Right cardiac atrium (tissue), 5 donors: Measurements from ENCODE around the gene C6orf120. TPM values are rescaled to one million over a fixed set of nuclear protein-coding genes. Genes with fewer than 3 reads are reported as not detected.

Source experiments
- ATAC-seq, 2 donors: fragments of 200-7000 bp; cut with Tn5 transposase; one replicate each; pipeline versions ENCODE4 v1.8.0 to v1.9.1; 2020; ENCODE audit warnings: moderate library complexity in 2 of 2, mild to moderate bottlenecking in 1 of 2
- DNase-seq, 3 donors: peaks; one replicate each; pipeline ENCODE4 v3.0.0-alpha.2; 2020
- H3K27ac ChIP-seq: one replicate; pipeline ENCODE4 v1.5.1; 2013; ENCODE audit warnings: mild to moderate bottlenecking, low read length, control low read depth, moderate library complexity
- H3K27me3 ChIP-seq: one replicate; pipeline ENCODE4 v1.6.1; 2013; ENCODE audit not compliant: control insufficient read depth, insufficient read depth
- H3K4me1 ChIP-seq: one replicate; pipeline ENCODE4 v1.6.1; 2013; ENCODE audit warnings: low read length; ENCODE audit not compliant: control insufficient read depth, insufficient read depth
- H3K4me3 ChIP-seq: one replicate; pipeline ENCODE4 v1.5.1; 2013; ENCODE audit warnings: low read length, control low read depth
- H3K9me3 ChIP-seq: one replicate; pipeline ENCODE4 v1.6.1; 2013; ENCODE audit warnings: low read length; ENCODE audit not compliant: control insufficient read depth
- WGBS: extraction: QIAGEN DNeasy Blood & Tissue Kit; methylation state at CpG from one replicate; pipeline ENCODE4 v1.1.7; 2013; 5-methylcytosine and 5-hydroxymethylcytosine counted together
- intact Hi-C, 4 donors: fragments of 100-400 bp; cut with DNase I; formaldehyde crosslinking; loops; one replicate each; pipeline versions ENCODE4 v1.11.0 to v1.14.0; 2022 to 2023
- polyA plus RNA-seq: library from polyadenylated mRNA; stranded (reverse); fragments of 200-250 nt; gene quantifications from one replicate; pipeline ENCODE4 v1.2.3, GENCODE V29; 2013
- total RNA-seq, 4 donors: library from RNA; stranded (reverse); fragmentation: NEBNext Ultra II Directional; extraction: Animal tissue kit (Norgen Biotek cat#: 25700); gene quantifications; one replicate each; pipeline ENCODE4 v1.2.1, GENCODE V29; 2021
- donor health status: healthy with polysubstance abuse.
- donor health status: DM: no; HTN: yes; CAD: no.
- donor health status: DM: no; HTN: no; CAD: no.
- donor health status: DM: no; HTN: yes; CAD: no; lungs with severe emphysema.
- donor health status: DM: yes; HTN: yes; CAD: no.

Gene C6orf120
- total and polyA plus RNA-seq, 5 donors: 7.5 to 16.1 (median 14.6) TPM

DNA sequence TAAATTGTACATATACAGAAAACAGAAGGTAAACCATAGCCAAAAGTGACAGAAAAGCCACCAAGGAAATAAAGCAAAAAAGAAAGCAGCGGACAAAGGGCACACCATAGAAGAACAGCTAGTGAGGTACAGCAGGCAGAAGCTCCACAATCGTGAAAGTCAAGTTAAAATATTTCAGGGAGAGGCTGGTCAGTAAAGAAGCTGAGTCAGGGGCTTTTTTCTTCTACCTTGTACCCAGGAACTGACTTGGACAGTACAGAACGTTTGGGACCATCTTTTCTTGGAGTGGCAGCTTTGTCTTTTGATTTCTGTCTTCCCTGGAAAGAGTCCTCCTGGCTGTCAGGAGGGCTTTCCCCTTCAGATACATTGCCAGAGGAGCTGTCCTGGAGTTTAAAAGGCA is 8.1 kb downstream of the C6orf120 start:
- WGBS: 80% methylated on average over 3 of the region's 3 CpGs

DNA sequence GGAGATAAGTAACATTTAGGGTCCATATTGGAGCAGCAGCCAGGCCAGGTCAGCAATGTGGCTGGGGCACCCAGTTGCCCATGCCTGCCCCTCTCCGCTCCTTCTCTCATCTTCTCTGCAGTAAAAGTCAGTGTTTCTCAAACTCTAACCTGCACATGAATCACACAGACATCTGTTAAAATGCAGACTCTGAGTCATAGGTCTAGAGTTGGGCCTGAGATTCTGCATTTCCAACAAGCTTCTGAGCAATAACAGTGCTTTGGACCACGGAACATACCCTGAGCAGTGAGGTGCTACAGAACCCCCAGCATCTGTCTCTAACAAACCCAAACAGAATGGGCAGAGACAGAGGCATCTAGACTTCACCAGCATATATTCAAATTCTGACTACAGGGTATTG is 12.3 kb downstream of the C6orf120 start:
- DNase-seq (no peak), ATAC-seq (no peak)
- intact Hi-C loops: no loop called here
- Histone ChIP-seq H3K4me3 (no peak overlapping the region), H3K9me3 (no peaks in the 10 kb centered on the region), H3K27ac (no peak overlapping the region), H3K4me1 (no peaks in the 10 kb centered on the region), H3K27me3 (no peaks in the 10 kb centered on the region)
- 93% methylated on average over 2 of the region's 2 CpGs for WGBS

More for the DNA sequence above, 8.1 kb downstream of the C6orf120 start:
- ATAC-seq (no peak), DNase-seq (no peak)
- intact Hi-C loops: no loop called here
- Histone ChIP-seq H3K27me3 (no peaks in the 10 kb centered on the region), H3K4me1 (no peaks in the 10 kb centered on the region), H3K9me3 (no peaks in the 10 kb centered on the region), H3K4me3 (no peak overlapping the region), H3K27ac (no peak overlapping the region)

DNA sequence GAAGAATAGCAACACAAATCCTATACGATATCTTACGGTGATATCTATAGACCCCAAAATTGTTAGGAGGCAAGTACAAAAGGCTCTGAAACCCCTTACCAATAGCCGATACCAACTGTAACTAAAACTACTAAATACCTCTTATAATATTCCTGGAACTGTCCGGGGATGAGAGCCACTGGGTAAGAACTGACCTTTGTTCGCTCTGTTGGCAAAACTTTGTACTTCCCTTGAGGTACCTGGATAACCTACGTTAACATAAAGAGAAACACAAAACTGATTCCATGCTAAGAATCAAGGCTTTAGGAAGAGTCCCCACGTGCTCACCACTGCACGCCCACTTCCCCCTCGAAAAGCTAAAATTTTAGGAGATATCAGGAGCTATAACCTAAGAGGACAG is 12.7 kb downstream of the C6orf120 start:
- DNase-seq (no peak), ATAC-seq (no peak)
- 93% methylated on average over 9 of the region's 9 CpGs for WGBS
- H3K4me1 ChIP-seq: no peaks in the 10 kb centered on the region
- intact Hi-C loops: no loop called here
- no peaks in the 10 kb centered on the region for H3K27me3 ChIP-seq
- H3K27ac ChIP-seq: no peak overlapping the region
- H3K4me3 ChIP-seq: no peak overlapping the region
- no peaks in the 10 kb centered on the region for H3K9me3 ChIP-seq

DNA sequence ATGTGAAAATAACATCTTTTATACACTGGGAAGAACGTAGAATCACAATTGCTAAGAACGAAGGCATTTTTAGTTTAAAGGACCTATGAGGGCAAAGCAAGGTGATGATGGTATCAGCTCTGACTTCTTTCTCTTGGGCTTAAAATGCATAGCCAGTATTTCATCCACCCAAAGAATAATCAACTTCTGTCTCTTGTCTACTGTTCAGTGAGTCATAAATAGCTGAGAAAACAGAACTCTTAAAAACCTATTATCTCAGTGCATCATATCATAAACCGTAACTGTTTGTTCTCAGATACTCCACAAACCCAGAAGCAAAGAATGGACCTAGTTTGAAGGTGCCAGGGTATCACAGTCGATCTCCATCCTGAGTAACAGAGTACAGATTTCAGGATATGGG is 17.2 kb downstream of the C6orf120 start:
- Histone ChIP-seq H3K4me1 (no peaks in the 10 kb centered on the region), H3K27ac (no peak overlapping the region), H3K9me3 (no peaks in the 10 kb centered on the region), H3K4me3 (no peak overlapping the region), H3K27me3 (no peaks in the 10 kb centered on the region)
- intact Hi-C loops: no loop called here
- ATAC-seq (no peak), DNase-seq (no peak)
- WGBS: 88% methylated on average over 4 of the region's 4 CpGs

DNA sequence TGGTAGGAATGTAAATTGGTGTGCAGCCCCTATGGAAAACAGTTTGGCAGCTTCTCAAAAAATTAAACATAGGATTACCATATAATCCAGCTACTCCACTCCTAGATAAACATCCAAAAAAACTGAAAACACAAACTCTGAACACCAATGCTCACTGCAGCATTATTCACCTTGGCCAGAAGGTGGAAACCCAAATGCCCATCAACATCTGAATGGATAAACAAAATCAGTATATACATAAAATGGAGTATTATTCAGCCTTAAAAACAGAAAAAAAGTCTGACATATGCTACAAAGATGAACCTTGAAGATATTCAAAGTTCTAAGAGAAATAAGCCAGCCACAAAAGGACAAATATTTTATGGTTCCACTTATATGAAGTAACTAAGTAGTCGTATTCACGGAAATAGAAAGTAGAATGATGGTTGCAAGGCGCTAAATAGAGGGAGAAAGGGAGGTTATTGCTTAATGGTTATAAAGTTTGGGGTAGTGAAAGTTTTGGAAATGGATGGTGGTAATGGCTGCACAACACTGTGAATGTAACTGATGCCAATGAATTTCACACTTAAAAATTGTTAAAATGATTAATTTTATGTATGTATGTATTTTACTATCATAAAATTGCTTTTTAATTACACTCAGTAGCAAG is 18.4 kb downstream of the C6orf120 start:
- Histone ChIP-seq H3K27me3 (no peaks in the 10 kb centered on the region), H3K4me3 (no peak overlapping the region), H3K9me3 (no peaks in the 10 kb centered on the region), H3K4me1 (no peaks in the 10 kb centered on the region), H3K27ac (no peak overlapping the region)
- intact Hi-C loops: no loop called here
- WGBS: 93% methylated on average over 3 of the region's 3 CpGs
- DNase-seq (no peak), ATAC-seq (no peak)

DNA sequence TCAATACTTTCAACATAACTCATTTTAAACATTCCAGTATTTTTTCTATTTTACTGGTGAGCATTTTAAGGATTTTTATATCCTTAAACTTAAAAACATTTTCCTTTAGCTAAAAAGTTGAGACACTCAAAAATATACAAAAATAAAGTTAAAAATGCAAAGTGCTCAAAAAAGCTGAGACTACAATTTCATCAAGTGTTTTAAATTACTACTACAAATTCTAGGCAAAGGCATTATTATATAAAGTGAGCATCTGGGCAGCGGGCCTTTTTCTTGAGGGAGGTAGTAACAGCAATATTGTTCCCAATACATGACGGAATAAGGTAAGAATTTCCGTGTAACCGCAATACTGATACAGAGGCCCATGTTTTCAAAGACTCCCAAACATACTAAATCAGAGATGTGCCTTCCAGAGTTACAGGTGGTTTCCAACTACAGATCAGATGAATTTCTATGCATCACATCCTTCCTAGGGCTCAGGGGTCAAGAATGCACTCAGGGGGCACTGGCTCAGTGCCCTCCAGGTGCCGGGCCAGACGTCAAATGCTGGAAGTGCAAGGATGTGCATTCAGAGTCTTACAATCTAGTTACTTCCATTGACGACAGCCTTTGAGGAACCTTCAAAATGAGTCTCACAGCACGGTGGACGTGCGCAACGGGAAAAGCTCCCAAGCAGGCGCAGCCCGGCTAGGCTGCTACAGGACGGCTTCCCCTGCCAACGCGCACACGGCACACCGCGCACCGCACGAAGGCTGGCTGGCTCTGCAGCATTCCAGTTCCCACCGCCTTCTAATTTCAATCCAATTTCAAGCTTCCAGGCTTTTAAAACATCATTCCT is 20.7 kb downstream of the C6orf120 start:
- no peaks in the 10 kb centered on the region for H3K9me3 ChIP-seq
- DNase-seq: peak; percentile 30 to 78 (median 71)
- intact Hi-C loops: no loop called here

DNA sequence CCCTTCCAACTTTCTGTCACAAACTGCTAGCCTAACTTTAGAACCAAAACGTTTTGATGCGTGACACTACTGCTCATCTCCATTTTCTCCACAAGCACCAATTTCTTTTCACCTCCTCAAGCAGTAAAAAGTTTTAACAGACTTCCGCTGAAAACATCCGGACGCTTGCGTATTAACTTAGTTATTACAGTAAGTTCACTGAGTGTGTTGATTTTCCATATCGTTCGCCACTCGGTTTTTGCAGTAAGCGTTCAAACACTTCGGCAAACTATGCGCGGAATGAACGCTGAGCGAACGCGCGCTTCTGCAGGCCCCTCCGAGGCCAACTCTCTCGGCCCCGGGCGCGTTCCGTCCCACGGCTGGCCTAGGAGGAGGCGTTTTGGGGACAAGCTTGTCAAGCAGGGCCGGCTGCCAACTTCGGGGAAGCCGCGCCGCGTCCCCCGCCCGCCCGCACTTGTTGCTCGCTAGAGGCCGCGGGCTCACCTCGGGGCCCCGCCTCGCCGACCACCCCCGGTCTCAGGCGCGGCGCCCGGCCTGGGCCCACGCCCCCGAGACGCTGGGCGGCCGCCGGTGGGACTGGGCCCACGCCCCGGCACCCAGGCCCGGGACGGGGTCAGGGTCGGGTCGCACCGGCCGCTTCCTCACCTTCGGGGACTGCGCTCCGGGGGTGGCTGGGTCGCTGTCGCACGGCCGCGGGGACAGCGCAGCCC is 21.4 kb downstream of the C6orf120 start:
- peak overlapping the region; percentile 97 for H3K4me3 ChIP-seq

More for the DNA sequence above, 20.7 kb downstream of the C6orf120 start:
- Histone ChIP-seq H3K4me1 (no peaks in the 10 kb centered on the region), H3K27me3 (no peaks in the 10 kb centered on the region), H3K4me3 (peak overlapping the region; percentile 97), H3K27ac (peak overlapping the region; percentile 92)
- 3% methylated on average over 22 of the region's 22 CpGs for WGBS
- ATAC-seq: peak; percentile 67

DNA sequence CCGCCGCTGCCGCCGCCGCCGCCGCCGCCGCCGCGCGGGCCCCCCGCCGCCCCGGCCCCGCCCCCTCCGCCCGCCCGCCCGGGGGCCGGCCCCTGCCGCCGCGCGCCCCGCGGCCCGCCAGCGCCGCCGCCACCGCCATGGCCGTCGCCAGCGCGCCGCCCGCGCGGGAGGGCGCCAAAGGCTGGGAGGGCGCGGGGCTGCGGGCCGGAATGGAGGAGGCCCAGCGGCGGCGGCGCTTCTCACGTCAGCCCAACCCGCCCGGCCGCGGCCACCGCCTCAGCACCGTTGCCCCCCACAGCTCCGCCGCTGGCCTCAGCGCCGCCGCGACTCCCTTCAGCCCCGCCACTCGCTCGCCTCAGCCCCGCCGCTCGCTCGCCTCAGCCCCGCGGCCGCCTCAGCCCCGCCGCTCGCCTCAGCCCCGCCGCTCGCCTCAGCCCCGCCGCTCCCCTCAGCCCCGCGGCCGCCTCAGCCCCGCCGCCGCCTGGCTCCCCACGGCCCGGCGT is 22.1 kb downstream of the C6orf120 start:
- peak; percentile 1 to 23 for ATAC-seq
- 1% methylated on average over 87 of the region's 89 CpGs for WGBS
- H3K9me3 ChIP-seq: no peaks in the 10 kb centered on the region
- peak overlapping the region; percentile 97 for H3K4me3 ChIP-seq
- intact Hi-C loops: no loop called here
- no peaks in the 10 kb centered on the region for H3K27me3 ChIP-seq
- peak in 2 of 3 donors; percentile 36 to 79 for DNase-seq
- H3K27ac ChIP-seq: peak overlapping the region; percentile 100
- H3K4me1 ChIP-seq: no peaks in the 10 kb centered on the region

More for the DNA sequence above, 21.4 kb downstream of the C6orf120 start:
- Histone ChIP-seq H3K9me3 (no peaks in the 10 kb centered on the region), H3K27me3 (no peaks in the 10 kb centered on the region), H3K27ac (peak overlapping the region; percentile 92), H3K4me1 (no peaks in the 10 kb centered on the region)
- under 1% methylated on average over 67 of the region's 70 CpGs for WGBS
- intact Hi-C loops: no loop called here
- peak; percentile 84 to 94 (median 93) for DNase-seq
- peak; percentile 77 to 85 for ATAC-seq

DNA sequence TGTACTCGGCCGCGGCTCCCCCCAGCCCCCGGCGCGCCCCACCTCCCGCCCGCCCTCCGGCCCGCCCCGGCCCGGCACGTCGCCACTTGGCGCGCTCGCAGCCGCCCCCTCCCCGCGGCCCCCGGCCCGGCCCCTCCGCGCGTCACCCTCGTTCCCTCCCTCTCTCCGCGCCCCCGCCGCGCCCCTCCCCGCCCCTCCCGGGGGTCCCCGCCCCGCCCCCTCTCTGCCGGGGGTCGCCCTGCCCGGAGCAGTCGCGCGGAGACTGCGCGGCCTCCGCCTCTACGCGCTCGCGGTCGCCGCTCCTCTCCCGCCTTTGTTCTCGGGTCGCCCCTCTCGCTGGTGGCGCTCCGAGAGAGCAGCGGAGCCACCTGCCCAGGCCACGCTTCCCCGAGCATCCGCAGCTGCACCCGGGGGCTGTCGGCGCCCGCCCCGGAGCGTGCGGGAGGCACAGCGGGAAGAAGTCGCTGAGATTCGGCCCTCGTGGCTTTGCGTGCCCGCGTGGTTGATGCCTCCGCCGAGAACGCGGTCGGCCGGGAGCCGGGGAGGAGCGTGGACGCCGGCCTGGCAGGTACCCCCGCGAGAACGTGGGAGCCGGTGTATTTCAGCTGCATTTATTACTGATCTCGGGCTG is 22.7 kb downstream of the C6orf120 start, which contains the start of gene PHF10:
Gene PHF10 (minus strand): TSS at position 7 of the 631 bp plus-strand sequence. CDS start 569 bp downstream, outside the sequence.
- H3K4me1 ChIP-seq: no peaks in the 10 kb centered on the region
- ATAC-seq: peak; percentile 59 to 64
- no peaks in the 10 kb centered on the region for H3K9me3 ChIP-seq
- H3K27ac ChIP-seq: peak within 1 kb of the TSS; percentile 100
- intact Hi-C loops: no loop called here
- under 1% methylated on average over 88 of the region's 89 CpGs for WGBS
- H3K4me3 ChIP-seq: peak within 1 kb of the TSS; percentile 97
- no peaks in the 10 kb centered on the region for H3K27me3 ChIP-seq
- peak; percentile 56 to 86 (median 80) for DNase-seq
